Left kidney (tissue), 2 donors: ENCODE results near the gene ADAP2. TPM values are rescaled to one million over a fixed set of nuclear protein-coding genes. Genes with fewer than 3 reads are reported as not detected.
A peak's percentile ranks its signal among the peaks of the same experiment; 100 is the strongest.
"Not testable (repeated sequence)": the region's sequence is repeated elsewhere in the genome, so short reads cannot be mapped to it uniquely, and the experiment has no call there.

ENCODE experiments used
- DNase-seq: peaks from one replicate; pipeline ENCODE4 v3.0.0-alpha.2; 2013
- polyA plus RNA-seq: library from polyadenylated mRNA; unstranded; fragments of 120-200 nt; gene quantifications from one replicate; pipeline ENCODE4 v1.2.1, GENCODE V29; 2013; ENCODE audit not compliant: insufficient read length

Gene ADAP2
- polyA plus RNA-seq, 1 donor: 3.4 TPM

DNA sequence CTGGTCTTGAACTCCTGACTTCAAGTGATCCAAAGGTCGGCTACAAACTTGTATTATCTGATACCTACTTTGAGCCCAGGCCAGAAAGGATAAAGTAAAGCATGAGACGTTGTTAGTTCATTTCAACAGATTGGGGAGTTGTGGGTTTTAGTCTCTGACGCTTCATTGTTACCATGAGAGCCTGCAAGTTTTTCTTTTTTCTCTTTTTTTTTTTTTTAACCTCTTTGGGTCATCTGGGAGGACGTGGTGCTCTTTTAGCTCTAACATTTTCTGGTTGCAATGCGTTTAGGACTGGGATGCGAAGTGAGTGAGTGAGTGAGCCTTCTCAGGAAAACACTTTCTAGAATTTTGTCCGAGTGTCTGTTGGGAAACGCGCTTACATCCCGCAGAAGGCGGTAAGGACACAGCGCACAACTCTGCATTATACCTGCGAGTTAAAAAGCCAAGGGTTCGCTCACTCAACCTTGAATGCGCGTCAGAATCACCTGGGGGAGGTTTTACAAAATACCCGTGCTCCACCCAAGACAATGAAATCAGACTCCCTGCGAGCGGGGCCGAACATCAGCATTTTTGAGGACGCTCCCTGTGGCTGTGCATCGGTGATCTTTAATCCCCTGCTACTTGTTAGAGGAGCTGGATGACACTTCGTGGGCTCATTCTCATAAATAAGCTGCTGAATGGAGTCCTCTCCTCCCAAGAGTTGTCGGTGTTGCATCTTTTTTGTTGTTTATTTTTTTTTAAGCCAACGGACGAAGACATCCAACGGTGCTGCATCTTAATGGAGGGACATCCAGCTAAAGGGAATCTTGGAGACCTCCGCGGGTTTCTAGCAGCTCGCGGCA, 48.5 kb downstream of the ADAP2 start:
- DNase-seq: peak; percentile 79

- peak; percentile 75 for DNase-seq
Measured at GRCh38 chr17:30970831-30971567, 49.3 kb downstream of the ADAP2 start, which contains the start of gene RNF135. Gene RNF135 (plus strand): TSS chr17:30971039. CDS start chr17:30971074, 35 bp downstream.

DNA sequence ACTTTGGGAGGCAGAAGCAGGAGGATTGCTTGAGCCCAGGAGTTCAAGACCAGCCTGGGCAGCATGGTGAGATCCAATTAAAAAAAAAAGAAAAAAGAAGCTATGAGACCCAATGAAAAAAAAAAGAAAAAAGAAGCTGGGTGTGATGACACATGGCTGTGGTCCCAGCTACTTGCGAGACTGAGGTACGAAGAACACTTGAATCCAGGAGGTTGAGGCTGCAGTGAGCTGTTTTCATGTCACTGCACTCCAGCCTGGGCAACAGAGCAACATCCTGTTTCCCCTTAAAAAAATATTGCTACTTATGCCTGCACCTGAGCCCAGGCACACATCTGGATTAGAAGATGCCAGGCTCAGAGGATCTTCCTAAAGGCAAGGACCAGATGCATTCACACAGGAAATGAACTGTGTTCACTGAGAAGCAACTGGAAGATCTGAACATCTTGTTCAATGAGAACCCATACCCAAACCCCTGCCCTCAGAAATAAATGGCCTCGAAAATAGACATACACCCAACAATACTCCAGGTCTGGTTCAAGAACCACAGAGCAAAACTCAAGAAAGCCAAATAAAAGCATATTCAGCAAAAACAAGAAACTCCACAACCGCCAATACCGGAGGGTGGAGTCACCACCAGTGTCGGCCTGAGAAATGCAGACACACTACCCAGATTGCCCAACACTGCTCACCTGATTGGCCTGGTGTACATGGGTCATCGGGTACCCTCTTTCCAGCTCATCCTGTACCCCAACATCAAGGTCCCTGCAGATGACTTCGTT, 53.5 kb downstream of the ADAP2 start:
- DNase-seq: no peak

- not testable (repeated sequence) for DNase-seq
Measured at GRCh38 chr17:30979919-30980318, 58.2 kb downstream of the ADAP2 start.

DNA sequence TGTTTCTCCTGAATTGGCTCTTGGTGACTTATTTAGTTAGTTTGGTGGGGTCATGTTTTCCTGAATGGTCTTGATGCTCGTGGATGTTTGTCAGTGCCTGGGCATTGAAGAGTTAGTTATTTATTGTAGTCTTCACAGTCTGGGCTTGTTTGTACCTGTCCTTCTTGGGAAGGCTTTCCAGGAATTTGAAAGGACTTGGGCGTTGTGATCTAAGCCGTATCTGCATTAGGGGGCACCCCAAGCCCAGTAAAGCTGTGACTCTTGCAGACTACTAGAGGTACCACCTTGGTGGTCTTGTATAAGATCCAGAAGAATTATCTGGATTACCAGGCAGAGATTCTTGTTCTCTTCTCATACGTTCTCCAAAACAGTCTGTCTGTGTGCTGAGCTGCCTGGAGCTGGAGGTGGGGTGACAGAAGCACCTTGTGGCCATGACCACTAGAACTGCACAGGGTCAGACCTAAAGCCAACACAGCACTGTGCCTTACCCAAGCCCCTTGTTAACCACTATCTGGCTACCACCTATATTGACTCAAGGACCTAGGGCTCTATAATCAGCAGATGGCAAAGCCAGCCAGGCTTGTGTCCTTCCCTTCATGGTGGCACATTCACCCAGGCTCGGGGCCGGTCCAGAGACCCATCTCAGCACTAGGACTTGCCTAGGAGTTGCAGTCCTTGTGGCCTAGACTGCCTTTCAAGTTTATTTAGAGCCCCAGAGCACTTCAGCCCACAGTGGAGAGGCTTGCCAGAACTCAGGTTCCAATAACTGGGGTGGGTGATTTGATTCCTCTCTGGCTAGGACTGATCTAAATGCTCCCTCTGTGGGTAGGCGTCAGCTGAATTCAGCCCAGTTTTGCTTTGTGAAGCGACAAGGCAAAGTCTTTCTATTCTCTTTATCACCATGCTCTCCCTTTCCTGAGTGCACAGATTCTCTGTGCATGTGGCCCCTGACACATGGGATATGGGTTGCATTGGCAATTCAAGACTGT, 60.1 kb downstream of the ADAP2 start:
- no peak for DNase-seq

- no peak for DNase-seq
Measured at GRCh38 chr17:30982855-30983254, 61.1 kb downstream of the ADAP2 start.

DNA sequence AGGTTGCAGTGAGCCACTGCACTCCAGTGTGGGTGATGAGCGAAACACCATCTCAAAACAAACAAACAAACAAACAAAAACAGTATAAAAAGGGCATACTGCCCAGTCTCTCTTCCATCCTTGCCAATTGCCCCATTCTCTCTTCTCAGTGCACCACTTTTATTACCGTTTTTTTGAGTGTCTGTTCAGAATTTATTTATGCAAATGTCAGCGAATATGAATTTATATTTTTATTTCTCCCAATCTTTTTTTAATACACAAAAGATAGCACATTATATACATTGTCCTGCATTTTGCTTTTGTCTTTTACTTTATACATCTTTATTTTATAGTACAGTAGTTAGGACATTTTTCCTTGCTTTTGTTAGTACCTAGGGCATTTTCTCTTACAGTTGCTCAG, 68.7 kb downstream of the ADAP2 start:
- DNase-seq: no peak

DNA sequence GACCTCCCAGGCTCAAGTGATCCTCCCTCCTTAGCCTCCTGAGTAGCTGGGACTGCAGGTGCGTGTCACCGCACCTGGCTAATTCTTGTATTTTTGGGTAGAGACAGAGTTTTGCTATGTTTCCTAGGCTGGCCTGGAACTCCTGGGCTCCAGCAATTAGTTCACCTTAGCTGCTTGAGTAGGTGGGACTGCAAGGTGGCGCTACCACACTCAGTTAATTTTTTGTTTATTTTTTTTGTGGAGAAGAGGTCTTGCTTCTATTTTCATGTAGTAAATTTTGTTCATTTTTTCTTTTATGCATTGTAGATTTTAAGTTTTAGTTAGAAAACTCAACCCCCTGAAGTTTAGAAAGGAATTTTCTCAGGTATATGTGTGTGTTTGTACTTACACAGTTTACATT, 70.8 kb downstream of the ADAP2 start:
- DNase-seq: no peak

DNA sequence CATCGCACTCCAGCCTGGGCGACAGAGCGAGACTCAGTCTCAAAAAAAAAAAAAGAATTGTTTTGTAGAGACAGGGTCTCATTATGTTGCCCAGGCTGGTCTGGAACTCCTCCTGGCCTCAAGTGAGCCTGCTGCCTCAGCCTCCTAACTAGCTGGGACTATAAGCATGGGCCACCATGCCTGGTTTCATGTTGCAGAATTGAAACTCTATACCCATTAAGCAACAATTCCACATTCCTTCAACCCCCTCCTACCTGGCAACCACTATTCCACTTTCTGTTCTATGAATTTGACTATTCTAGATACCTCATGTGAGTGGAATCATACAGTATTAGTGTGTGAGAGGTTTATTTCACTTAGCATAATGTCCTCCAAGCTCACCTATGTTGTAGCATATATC, 73.6 kb downstream of the ADAP2 start:
- DNase-seq: no peak

GRCh38 chr17:30996486-30996885, 74.7 kb downstream of the ADAP2 start:
- DNase-seq: no peak

DNA sequence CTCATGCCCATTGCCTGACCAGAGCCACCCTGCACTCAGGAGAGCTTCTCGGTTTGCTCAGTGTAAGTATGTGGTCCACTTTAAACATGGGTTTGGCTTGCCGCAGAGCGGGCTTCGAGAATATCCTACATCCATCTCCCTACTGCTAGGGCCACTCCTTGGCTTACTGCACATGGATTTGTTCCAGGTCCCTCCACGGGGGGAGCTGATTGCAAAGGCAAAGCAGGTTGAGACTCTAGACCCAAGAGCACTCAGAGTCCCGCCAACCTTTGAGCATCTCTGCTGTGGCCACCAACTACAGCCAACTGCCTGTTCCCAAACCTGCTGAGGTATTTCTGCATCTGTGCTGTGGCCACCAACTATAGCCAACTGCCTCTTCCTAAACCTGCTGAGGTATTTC, 75.5 kb downstream of the ADAP2 start:
- no peak for DNase-seq

- no peak for DNase-seq
Measured at GRCh38 chr17:30997842-30998241, 76.1 kb downstream of the ADAP2 start.

GRCh38 chr17:31002047-31002446, 80.3 kb downstream of the ADAP2 start:
- DNase-seq: no peak

- DNase-seq: no peak
Measured at GRCh38 chr17:31003225-31003866, 81.6 kb downstream of the ADAP2 start.

DNA sequence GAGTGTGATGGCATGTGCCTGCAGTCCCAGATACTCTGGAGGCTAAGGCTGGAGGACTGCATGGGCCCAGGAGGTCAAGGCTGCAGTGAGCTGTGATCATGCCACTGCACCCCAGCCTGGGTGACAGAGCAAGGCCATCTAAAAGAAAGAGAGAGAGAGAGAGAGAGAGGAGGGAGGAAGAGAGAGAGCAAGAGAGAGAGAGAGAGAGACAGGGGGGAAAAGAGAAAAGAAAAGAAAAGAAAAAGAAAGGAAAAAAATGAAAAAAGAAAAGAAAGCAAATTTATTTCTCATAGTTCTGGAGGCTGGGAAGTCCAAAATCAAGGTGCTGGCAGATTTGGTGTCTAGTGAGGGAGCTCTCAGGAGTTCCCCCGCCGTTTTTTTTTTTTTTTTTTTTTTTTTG, 82.4 kb downstream of the ADAP2 start:
- no peak for DNase-seq

GRCh38 chr17:31007695-31008373, 86.1 kb downstream of the ADAP2 start:
- peak; percentile 3 for DNase-seq

DNA sequence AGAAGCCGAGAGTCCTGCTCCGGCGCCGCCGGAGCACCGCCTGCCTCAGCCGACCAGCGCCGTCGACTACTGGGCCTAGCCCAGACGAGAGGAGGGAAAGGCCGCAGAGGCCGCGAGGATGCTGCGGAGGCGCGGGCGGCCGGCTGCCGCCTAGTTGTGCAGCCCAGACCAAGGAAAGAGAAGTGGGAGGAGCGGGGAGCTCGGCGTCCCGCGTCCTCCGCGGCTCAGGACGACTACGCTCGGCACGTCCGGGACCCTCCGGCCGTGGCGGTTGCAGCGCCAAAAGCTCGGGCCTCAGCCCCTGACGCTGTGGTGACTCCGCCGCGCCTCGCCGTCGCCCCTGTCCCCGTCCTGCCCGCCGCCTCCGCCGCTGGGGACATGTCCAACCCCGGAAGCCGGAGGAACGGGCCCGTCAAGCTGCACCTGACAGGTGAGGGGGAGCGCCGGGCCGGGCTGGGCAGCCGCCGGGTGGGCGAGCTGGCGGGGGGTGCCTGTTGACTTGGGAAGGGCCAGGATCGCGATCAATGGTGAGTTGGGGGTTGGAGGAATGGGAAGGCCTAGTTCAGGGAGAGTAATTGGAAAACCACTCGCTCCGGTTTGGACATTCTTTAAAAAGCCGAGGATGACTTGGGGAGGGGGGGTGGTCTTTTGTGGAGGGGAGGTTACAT, 86.8 kb downstream of the ADAP2 start:
- DNase-seq: peak; percentile 53
